GM19468 (cell line): ENCODE results near the gene ZNF205.

Experiments
- ATAC-seq: cut with Tn5 transposase; IDR thresholded peaks from one replicate; pipeline ENCODE4 v1.9.1; 2021; ENCODE audit warnings: mild to moderate bottlenecking, moderate library complexity, moderate number of reproducible peaks; ENCODE audit not compliant: unreplicated experiment; ENCODE audit errors: extremely low read depth

Gene ZNF205

GRCh38 chr16:3084491-3084890 lies 27.9 kb upstream of the ZNF205 start:
- no peak for ATAC-seq

GRCh38 chr16:3084969-3085670 lies 27.3 kb upstream of the ZNF205 start:
- no peak for ATAC-seq

GRCh38 chr16:3085868-3086595 lies 26.4 kb upstream of the ZNF205 start:
- ATAC-seq: no peak

- no peak for ATAC-seq
These were observed 25.7 kb upstream of the ZNF205 start for GRCh38 chr16:3086596-3087242.

- no peak for ATAC-seq
These were observed 24.8 kb upstream of the ZNF205 start for GRCh38 chr16:3087243-3088235.

GRCh38 chr16:3088450-3088849 lies 23.9 kb upstream of the ZNF205 start:
- no peak for ATAC-seq

GRCh38 chr16:3088925-3089716 lies 23.3 kb upstream of the ZNF205 start:
- ATAC-seq: no peak

GRCh38 chr16:3089717-3090592 lies 22.4 kb upstream of the ZNF205 start:
- ATAC-seq: no peak

- no peak for ATAC-seq
These were observed 20.8 kb upstream of the ZNF205 start for GRCh38 chr16:3091551-3091950.

GRCh38 chr16:3092501-3092941 lies 19.9 kb upstream of the ZNF205 start:
- no peak for ATAC-seq

GRCh38 chr16:3094289-3095027 lies 17.9 kb upstream of the ZNF205 start:
- ATAC-seq: no peak

GRCh38 chr16:3095869-3096268 lies 16.5 kb upstream of the ZNF205 start:
- no peak for ATAC-seq

- ATAC-seq: no peak
These were observed 16.0 kb upstream of the ZNF205 start for GRCh38 chr16:3096362-3096761.

- no peak for ATAC-seq
These were observed 15.1 kb upstream of the ZNF205 start for GRCh38 chr16:3097266-3097665.

- ATAC-seq: no peak
These were observed 13.7 kb upstream of the ZNF205 start, which contains the start of gene ZSCAN10 for GRCh38 chr16:3098459-3099394. Gene ZSCAN10, minus strand, starts transcription at chr16:3099294. Its CDS starts 6,357 bp downstream, at chr16:3092937.

GRCh38 chr16:3099395-3099731 lies 13.0 kb upstream of the ZNF205 start:
- ATAC-seq: no peak
